HG03558 (cell line): Measurements from ENCODE around the gene MPPED1.

Experiments
- ATAC-seq: cut with Tn5 transposase; IDR thresholded peaks from one replicate; pipeline ENCODE4 v1.9.1; 2021; ENCODE audit warnings: moderate number of reproducible peaks; ENCODE audit not compliant: unreplicated experiment; ENCODE audit errors: extremely low read depth

MPPED1 gene

GRCh38 chr22:43442386-43443151, 30.8 kb downstream of the MPPED1 start:
- ATAC-seq, result no peak

- no peak for ATAC-seq
Measured at GRCh38 chr22:43443152-43443471, 31.3 kb downstream of the MPPED1 start.

GRCh38 chr22:43446037-43446803, 34.4 kb downstream of the MPPED1 start:
- ATAC-seq, result no peak

GRCh38 chr22:43446916-43447315, 35.1 kb downstream of the MPPED1 start:
- no peak for ATAC-seq

GRCh38 chr22:43447380-43447779, 35.6 kb downstream of the MPPED1 start:
- ATAC-seq, result no peak

GRCh38 chr22:43448048-43448447, 36.2 kb downstream of the MPPED1 start:
- ATAC-seq, result no peak

GRCh38 chr22:43449205-43449830, 37.5 kb downstream of the MPPED1 start:
- no peak for ATAC-seq

GRCh38 chr22:43449831-43450225, 38.0 kb downstream of the MPPED1 start:
- no peak for ATAC-seq

- ATAC-seq, result no peak
Measured at GRCh38 chr22:43451371-43452050, 39.7 kb downstream of the MPPED1 start.

- no peak for ATAC-seq
Measured at GRCh38 chr22:43455846-43456245, 44.0 kb downstream of the MPPED1 start.

GRCh38 chr22:43457002-43457401, 45.2 kb downstream of the MPPED1 start:
- no peak for ATAC-seq

- no peak for ATAC-seq
Measured at GRCh38 chr22:43462701-43463100, 50.9 kb downstream of the MPPED1 start.

GRCh38 chr22:43464809-43465208, 53.0 kb downstream of the MPPED1 start:
- ATAC-seq, result no peak

GRCh38 chr22:43465291-43466015, 53.6 kb downstream of the MPPED1 start:
- no peak for ATAC-seq

- no peak for ATAC-seq
Measured at GRCh38 chr22:43466710-43467109, 54.9 kb downstream of the MPPED1 start.

- ATAC-seq, result no peak
Measured at GRCh38 chr22:43467216-43467940, 55.6 kb downstream of the MPPED1 start.

GRCh38 chr22:43470253-43470652, 58.4 kb downstream of the MPPED1 start:
- no peak for ATAC-seq

- no peak for ATAC-seq
Measured at GRCh38 chr22:43470941-43471585, 59.2 kb downstream of the MPPED1 start.

GRCh38 chr22:43471606-43472135, 59.9 kb downstream of the MPPED1 start:
- no peak for ATAC-seq
